Nephron (organoid): ENCODE data around the gene PP2D1.
"Not testable (repeated sequence)": the region's sequence is repeated elsewhere in the genome, so short reads cannot be mapped to it uniquely, and the experiment has no call there.

Experiments
- H3K27ac Mint-ChIP-seq, 3 experiments: 2 replicates each; pipeline ENCODE4 v1.8.0; 2020; ENCODE audit warnings: mixed read lengths in 3 of 3, mild to moderate bottlenecking in 2 of 3, moderate library complexity in 1 of 3
- H3K27me3 Mint-ChIP-seq: 2 replicates; pipeline ENCODE4 v1.8.0; 2021; ENCODE audit warnings: low read depth, mild to moderate bottlenecking, moderate library complexity, mixed read lengths
- H3K36me3 Mint-ChIP-seq: 2 replicates; pipeline ENCODE4 v1.8.0; 2020; ENCODE audit warnings: low read depth, mixed read lengths
- H3K4me1 Mint-ChIP-seq: 2 replicates; pipeline ENCODE4 v1.8.0; 2020; ENCODE audit warnings: mixed read lengths
- H3K4me3 Mint-ChIP-seq, 3 experiments: 2 replicates each; pipeline ENCODE4 v1.8.0; 2020; ENCODE audit warnings: mild to moderate bottlenecking in 3 of 3, mixed read lengths in 3 of 3, moderate library complexity in 2 of 3
- H3K9me3 Mint-ChIP-seq: 2 replicates; pipeline ENCODE4 v1.8.0; 2020; ENCODE audit warnings: mixed read lengths
- TF ChIP-seq, protein P1 (sequence below), 3 experiments: fragments of 200-600 bp; sonication (generic); IDR thresholded peaks; one replicate each; pipeline ENCODE4 v1.5.0; 2021; ENCODE audit warnings: antibody characterized with exemption in 3 of 3; ENCODE audit not compliant: unreplicated experiment in 3 of 3

Gene PP2D1

DNA sequence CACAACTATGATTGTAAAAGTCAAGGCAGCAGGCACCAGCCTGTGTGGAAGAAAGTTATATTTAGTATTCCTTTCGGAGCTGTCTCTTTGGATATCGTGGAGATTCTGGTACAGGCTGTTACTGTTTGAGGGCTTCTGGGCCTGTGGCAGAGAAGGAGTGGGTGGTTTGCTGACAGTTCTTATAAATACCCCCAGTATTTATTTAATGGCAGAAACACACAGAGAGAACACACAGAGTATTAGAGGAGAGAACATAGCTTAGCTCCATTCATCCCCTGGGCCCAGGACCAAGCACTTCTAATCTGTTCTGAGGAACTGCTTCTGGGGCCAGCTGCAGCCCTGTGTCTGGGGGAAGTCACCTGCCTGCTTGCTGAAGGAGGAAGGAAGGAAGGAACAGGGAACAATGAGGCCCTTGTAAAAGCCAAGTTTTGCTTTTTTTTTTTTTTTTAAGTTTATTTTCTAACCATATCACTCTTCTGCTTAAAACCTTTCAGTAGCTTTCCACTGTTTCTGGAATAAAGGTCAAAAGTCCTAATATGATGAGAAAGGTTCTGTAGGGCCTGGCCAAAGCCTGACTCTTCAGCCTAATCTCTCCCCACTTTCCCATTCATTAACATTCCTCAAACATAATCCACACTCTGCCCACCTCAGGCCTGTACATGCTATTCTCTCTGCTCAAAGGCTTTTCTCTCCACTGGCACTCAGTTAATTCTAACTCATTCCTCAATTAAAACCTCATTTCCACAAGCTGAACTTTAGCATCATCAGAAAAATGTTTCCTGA, 11.8 kb upstream of the PP2D1 start:
- no peaks in the 10 kb centered on the region for H3K27me3 Mint-ChIP-seq
- no peaks in the 10 kb centered on the region for H3K9me3 Mint-ChIP-seq
- no peaks in the 10 kb centered on the region for H3K36me3 Mint-ChIP-seq
- peak overlapping the region; percentile 51 to 76 (median 64) for H3K27ac Mint-ChIP-seq
- no peak overlapping the region for H3K4me3 Mint-ChIP-seq
- H3K4me1 Mint-ChIP-seq = peaks cover 10% of the 10 kb centered on the region
- TF ChIP-seq, protein P1, sequence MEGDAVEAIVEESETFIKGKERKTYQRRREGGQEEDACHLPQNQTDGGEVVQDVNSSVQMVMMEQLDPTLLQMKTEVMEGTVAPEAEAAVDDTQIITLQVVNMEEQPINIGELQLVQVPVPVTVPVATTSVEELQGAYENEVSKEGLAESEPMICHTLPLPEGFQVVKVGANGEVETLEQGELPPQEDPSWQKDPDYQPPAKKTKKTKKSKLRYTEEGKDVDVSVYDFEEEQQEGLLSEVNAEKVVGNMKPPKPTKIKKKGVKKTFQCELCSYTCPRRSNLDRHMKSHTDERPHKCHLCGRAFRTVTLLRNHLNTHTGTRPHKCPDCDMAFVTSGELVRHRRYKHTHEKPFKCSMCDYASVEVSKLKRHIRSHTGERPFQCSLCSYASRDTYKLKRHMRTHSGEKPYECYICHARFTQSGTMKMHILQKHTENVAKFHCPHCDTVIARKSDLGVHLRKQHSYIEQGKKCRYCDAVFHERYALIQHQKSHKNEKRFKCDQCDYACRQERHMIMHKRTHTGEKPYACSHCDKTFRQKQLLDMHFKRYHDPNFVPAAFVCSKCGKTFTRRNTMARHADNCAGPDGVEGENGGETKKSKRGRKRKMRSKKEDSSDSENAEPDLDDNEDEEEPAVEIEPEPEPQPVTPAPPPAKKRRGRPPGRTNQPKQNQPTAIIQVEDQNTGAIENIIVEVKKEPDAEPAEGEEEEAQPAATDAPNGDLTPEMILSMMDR (IDR thresholded peaks at IDR 0.05; ENCODE audit: unreplicated experiment in 3 of 3) = no peak

DNA sequence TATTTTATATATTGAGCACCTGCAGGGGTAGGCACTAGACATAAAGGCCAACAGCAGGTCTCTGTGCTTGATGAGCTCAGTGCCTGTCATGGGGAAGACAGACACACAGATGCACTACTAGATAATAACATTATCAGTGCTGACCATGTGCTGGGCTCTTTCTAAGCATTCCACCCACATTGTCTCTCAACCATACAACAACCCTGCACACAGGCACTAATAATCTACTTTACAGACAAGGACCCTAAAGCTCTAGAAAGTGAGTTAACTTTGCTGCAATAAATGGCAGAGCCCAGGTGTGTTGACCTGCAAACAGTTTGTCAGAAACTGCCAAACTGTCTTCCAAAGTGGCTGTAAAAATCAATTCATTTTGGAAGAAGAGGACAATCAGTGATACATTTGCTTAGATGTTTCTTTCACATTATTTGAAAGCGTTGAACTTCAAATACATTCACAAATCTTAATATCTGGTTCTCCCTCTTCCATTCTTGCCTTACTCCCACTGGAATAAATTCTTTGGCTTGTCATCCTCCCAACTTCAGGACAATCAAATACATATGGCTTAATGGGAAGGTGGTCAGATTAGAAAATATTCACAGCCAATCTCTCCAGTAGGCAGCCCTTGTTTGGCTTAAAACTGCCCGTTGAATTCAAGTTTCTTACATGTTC, 11.0 kb upstream of the PP2D1 start:
- TF ChIP-seq, protein P1 (IDR thresholded peaks at IDR 0.05; ENCODE audit: unreplicated experiment in 3 of 3) = no peak

GRCh38 chr3:20016076-20016475, 4.0 kb upstream of the PP2D1 start:
- H3K4me1 Mint-ChIP-seq, H3K9me3 Mint-ChIP-seq, H3K4me3 Mint-ChIP-seq, H3K36me3 Mint-ChIP-seq, H3K27me3 Mint-ChIP-seq, H3K27ac Mint-ChIP-seq: not testable (repeated sequence)

More for the DNA sequence above, 11.0 kb upstream of the PP2D1 start:
- Mint-ChIP-seq H3K27me3 (no peaks in the 10 kb centered on the region), H3K9me3 (no peaks in the 10 kb centered on the region), H3K36me3 (no peaks in the 10 kb centered on the region), H3K4me1 (peaks cover 10% of the 10 kb centered on the region), H3K27ac (peak overlapping the region; percentile 51 to 76 (median 64)), H3K4me3 (no peak overlapping the region)

DNA sequence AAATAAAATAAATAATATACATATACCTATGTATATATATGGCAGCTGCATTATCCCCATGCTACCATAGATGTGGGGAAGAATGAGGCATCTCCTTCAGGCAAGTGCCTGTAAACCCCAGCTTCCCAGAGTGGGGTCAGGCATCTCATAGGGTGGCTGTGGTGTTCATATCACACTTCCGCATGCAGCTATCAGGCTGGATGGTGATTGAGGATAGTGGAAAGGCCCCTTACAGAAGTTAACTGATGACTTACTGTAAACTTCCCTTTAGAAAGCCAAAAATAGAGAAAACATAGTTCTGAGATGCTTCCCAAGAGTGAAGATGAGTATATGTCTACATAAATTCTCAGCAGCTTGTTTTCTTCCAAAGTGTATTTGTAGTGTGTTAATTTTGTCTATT, 3.5 kb upstream of the PP2D1 start:
- H3K27ac Mint-ChIP-seq = no peak overlapping the region
- H3K9me3 Mint-ChIP-seq = no peaks in the 10 kb centered on the region

GRCh38 chr3:20013396-20013795, 1.3 kb upstream of the PP2D1 start:
- TF ChIP-seq, protein P1 (IDR thresholded peaks at IDR 0.05; ENCODE audit: unreplicated experiment in 3 of 3) = no peak
- no peak overlapping the region for H3K27ac Mint-ChIP-seq
- H3K9me3 Mint-ChIP-seq = no peaks in the 10 kb centered on the region
- peaks cover 3% of the 10 kb centered on the region for H3K27me3 Mint-ChIP-seq
- no peak overlapping the region for H3K4me3 Mint-ChIP-seq
- H3K36me3 Mint-ChIP-seq = no peaks in the 10 kb centered on the region
- no peaks in the 10 kb centered on the region for H3K4me1 Mint-ChIP-seq

More for the DNA sequence above, 3.5 kb upstream of the PP2D1 start:
- TF ChIP-seq, protein P1 (IDR thresholded peaks at IDR 0.05; ENCODE audit: unreplicated experiment in 3 of 3) = no peak
- H3K4me1 Mint-ChIP-seq = no peaks in the 10 kb centered on the region
- no peak overlapping the region for H3K4me3 Mint-ChIP-seq
- peaks cover 3% of the 10 kb centered on the region for H3K27me3 Mint-ChIP-seq
- no peaks in the 10 kb centered on the region for H3K36me3 Mint-ChIP-seq

- H3K27me3 Mint-ChIP-seq = no peaks in the 10 kb centered on the region
These were observed 3.4 kb downstream of the PP2D1 start for GRCh38 chr3:20008646-20009045.

More at GRCh38 chr3:20008646-20009045, 3.4 kb downstream of the PP2D1 start:
- H3K27ac Mint-ChIP-seq = no peak overlapping the region
- H3K4me1 Mint-ChIP-seq = no peaks in the 10 kb centered on the region
- TF ChIP-seq, protein P1 (IDR thresholded peaks at IDR 0.05; ENCODE audit: unreplicated experiment in 3 of 3) = no peak
- H3K9me3 Mint-ChIP-seq = no peaks in the 10 kb centered on the region
- H3K4me3 Mint-ChIP-seq = no peak overlapping the region
- no peaks in the 10 kb centered on the region for H3K36me3 Mint-ChIP-seq
